AG04449 (cell line): ENCODE data around the gene ASPRV1.

Experiments
- CTCF ChIA-PET: fragments of 350-600 bp; formaldehyde crosslinking; extraction: SDS; loops from one replicate; lab custom pipeline; 2021; ENCODE audit warnings: antibody characterized with exemption; lab: Yijun Ruan, JAX
- POLR2A ChIA-PET: fragments of 400-600, 350-600 bp; formaldehyde crosslinking; extraction: SDS; loops from one replicate; lab custom pipeline; 2020; ENCODE audit warnings: antibody characterized with exemption, inconsistent platforms; lab: Yijun Ruan, JAX
- DNase-seq: peaks from one replicate; pipeline ENCODE4 v3.0.0-alpha.2; 2010; ENCODE audit warnings: low read depth, low spot score
- H3K4me3 ChIP-seq: 2 replicates; pipeline ENCODE4 v1.5.1; 2011; ENCODE audit warnings: low read depth, mild to moderate bottlenecking, control low read depth, low read length
- CTCF ChIP-seq: IDR thresholded peaks from one replicate; pipeline ENCODE4 v1.5.1; 2011; ENCODE audit warnings: mild to moderate bottlenecking, moderate library complexity, low read length, control low read depth, inconsistent platforms; ENCODE audit not compliant: insufficient read depth; ENCODE audit errors: missing control alignments

ASPRV1 gene

GRCh38 chr2:69989441-69990105, 28.1 kb upstream of the ASPRV1 start:
- TF ChIP-seq CTCF = no peak
- POLR2A ChIA-PET = no interaction called here
- CTCF ChIA-PET = no interaction called here
- DNase-seq = no peak
- H3K4me3 ChIP-seq = no peak overlapping the region

DNA sequence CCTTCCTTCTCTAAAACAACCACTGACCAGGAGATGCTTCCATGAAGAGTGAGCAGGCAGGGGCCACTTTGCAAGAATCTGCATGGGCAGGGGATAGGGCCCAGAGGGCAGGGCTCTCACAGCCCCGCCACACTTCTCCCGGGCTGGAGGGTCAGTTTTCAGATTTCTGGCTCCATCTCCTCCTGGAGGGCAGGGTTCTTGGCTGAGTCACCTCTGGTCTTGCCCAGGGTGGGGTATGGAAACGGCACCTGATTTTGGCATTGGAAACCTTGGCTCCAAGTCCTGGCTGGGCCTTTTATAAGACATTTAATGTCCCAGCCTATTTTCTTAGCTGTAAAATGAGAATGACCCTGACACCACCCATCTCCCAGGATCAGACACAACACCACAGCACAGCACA, 27.6 kb upstream of the ASPRV1 start:
- DNase-seq = no peak
- CTCF ChIA-PET = no interaction called here
- no peak for TF ChIP-seq CTCF
- H3K4me3 ChIP-seq = no peak overlapping the region
- POLR2A ChIA-PET = no interaction called here

DNA sequence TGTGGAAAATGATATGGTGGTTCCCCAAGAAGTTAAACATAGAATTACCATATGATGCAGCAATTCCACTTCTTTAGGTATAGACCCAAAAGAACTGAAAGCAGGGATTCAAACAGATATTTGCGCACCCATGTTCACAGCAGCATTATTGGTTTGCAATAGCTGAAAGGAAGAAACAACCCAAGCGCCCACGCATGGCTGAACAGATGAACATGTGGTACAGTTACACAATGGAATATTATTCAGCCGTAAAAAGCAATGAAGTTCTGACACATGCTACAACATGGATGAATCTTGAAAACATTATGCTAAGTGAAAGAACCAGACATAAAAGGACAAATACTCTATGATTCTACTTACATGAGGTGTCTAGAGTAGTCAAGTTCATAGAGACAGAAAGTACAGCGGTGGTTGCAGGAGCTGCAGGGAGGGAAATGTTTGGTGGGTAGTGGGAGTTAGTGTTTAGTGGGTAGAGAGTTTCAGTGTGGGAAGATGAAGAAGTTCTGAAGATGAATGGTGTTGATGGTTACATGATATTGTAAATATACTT, 26.7 kb upstream of the ASPRV1 start:
- POLR2A ChIA-PET = no interaction called here

GRCh38 chr2:69986691-69987090, 25.3 kb upstream of the ASPRV1 start:
- ChIA-PET POLR2A (no interaction called here), CTCF (no interaction called here)
- DNase-seq = no peak
- no peak for TF ChIP-seq CTCF
- no peak overlapping the region for H3K4me3 ChIP-seq

More for the DNA sequence above, 26.7 kb upstream of the ASPRV1 start:
- CTCF ChIA-PET = no interaction called here
- H3K4me3 ChIP-seq = no peak overlapping the region
- TF ChIP-seq CTCF = no peak
- no peak for DNase-seq

- no peak overlapping the region for H3K4me3 ChIP-seq
- ChIA-PET POLR2A (interaction anchor here (0.6 kb wide), 1 partner anchor 550 kb away, joined by 4 read pairs; no protein-coding TSS in a partner anchor), CTCF (no interaction called here)
- TF ChIP-seq CTCF = no peak
- DNase-seq = no peak
Observed at GRCh38 chr2:69985688-69986087, 24.3 kb upstream of the ASPRV1 start.

- POLR2A ChIA-PET = no interaction called here
- CTCF ChIA-PET = no interaction called here
Observed at GRCh38 chr2:69985216-69985615, 23.8 kb upstream of the ASPRV1 start.

More at GRCh38 chr2:69985216-69985615, 23.8 kb upstream of the ASPRV1 start:
- H3K4me3 ChIP-seq = no peak overlapping the region
- DNase-seq = no peak
- TF ChIP-seq CTCF = no peak
